SHP77 treated with DMSO at 0.1 percent for 48 hours (cell line): ENCODE results near the gene TSPAN12.
A peak's percentile ranks its signal among the peaks of the same experiment; 100 is the strongest.

Experiments used
- DNase-seq: peaks from one replicate; lab custom pipeline; 2025; lab: John Stamatoyannopoulos, UW

Gene TSPAN12

DNA sequence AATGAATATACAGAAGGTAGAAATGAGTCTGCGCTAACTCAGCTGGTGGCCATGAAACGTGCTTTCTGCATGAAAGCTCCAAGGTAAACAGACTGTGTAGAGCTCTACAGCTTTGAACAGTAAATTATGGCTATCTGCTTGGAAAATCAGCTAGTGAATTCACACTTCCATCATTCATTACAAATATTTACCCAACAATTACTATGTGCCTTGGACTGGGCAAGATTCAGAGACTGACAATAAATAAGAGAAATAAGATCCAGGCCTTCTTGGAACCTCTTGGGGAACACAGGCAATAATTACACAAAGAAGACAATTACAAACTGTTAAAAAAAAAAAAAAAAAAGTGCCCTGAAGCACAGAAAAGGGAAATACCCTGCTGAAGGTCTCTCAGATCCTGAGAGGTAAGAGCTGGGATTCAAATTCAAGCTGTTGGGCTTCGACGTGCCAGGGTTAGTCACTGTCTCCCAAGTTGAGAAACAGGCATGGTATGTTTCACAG, 15.8 kb downstream of the TSPAN12 start:
- DNase-seq: peak; percentile 88

DNA sequence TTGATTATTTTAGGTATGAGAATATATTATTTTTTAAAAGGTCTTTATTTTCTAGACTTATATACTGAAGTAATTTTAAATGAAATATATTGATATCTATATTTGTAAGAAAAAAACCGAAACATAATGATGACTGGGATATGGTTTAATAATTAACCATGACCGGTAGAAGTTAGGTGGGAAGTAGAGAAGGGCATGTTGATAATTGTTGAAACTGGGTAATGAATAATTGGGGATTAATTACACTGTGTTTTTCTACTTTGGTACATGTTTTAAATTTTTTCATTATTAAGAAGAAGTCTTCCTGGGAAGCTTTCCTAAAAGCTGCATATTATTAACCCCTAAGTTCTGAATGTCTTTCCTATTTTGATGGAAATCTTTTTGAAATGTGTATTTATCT, 16.3 kb downstream of the TSPAN12 start:
- no peak for DNase-seq

DNA sequence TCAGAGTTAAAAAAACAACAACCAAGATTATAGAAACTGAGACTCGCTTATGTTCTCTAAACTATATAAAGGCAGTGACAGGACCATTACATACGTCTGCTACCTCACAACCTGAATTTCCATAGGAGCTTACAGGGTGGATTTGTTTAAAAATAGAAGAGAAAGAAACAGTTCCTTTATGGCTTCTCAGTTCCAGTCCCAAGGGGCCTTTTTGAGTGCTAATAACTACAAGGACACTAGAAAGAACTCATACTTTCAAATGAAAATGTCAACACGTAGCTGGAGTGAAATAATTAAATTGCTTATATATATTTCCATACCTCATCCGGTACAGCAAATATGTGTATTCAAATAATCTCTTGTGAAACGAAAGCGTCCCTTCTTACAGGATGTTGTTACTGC, 19.7 kb downstream of the TSPAN12 start:
- no peak for DNase-seq

DNA sequence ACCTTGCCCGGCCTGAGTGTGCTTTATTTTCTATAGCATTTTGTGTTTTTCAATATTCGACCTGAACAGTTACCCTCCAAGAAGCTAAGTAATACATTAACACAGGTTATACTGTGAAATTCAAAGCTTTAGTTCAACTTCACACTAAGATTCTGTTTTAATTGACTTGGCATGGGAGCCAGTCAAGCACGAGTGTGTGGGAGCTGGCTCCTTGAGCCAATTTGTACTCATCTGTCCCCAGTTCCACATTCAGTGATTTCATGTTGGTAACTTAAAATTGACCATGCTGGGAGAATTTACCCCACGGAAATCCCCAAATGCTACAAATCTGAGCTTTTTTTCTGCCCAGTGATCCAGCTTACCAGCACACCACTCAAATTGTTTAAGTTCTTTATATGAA, 20.3 kb downstream of the TSPAN12 start:
- DNase-seq: no peak

DNA sequence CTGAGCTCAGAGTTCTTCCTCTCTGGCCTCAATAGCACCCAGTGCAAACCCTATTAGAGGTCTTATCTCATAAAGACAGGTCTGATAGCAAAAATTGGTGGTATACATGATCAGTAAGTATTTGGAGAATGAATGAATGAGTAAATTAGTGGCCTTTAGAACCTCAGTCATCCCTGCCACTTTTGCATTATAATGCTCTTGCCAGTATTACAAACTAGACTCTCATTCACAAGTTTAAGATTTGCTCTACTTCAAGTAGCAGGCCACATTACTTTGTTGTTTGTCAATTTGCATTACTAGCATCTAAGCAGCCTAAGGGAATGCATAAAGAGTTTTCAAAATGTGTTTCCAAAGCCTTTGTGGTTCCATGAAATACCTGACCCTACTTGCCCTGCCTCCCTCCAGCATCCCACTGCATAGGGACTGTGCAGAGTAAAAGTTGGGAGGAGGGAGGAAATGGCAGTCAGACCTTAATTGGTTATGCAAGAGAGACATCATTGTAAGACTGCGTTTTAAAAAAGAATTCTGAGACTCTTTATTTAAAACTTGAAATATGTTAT, 21.3 kb downstream of the TSPAN12 start:
- DNase-seq: no peak

DNA sequence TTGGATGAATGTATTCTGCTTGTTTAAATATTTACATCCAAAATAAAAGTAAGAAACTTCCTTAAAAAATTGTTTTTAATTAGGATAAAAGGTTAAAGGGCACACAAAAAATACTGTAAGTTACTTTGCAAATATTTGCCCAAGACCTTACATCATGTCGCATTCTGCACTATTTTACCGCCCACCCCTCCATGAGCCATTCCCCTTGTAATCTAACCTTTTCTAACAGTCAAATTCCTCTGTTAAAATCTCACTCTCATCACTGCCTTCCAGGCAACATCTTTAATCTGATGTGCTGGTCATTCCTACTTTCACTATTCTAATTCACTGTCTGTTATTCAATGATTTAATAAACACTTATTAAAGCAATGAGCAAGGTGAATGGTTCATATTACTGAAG, 23.2 kb downstream of the TSPAN12 start:
- DNase-seq: no peak

DNA sequence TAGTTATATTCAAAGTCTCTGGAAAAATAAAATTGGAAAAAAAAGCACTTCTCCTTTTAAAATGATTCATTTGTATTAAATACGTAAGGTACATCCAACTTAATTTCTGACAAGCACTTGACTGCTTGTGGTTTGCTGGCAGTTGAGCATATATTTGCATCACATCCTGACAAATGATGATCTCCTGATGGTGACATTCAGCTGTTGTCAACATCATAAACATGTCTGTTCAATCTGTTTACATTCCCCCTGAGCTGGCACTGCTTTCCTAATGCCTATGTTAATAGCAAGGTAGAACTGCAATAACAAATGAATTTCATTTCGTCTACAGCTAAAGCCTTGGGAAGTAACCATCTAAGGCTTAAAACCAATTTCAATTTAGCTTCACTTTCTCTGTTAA, 24.4 kb downstream of the TSPAN12 start:
- peak; percentile 69 for DNase-seq

DNA sequence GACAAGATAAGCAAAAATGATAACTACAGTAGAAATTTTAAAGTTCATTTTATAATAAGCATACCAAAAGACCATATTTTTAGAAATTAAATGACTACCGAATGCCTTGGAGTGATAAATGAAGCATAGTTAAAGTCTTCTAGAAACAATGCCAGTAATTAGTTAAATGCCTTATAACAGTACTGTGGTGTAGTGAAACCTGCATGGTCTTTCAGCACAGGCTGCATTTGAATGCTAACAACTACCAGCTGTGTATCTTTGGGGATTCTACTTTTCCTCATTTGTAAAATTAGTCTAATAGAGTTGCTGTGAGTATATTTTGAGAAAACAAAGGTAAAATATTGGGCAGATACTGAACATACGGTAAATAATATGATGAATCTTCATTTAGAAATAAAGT, 25.1 kb downstream of the TSPAN12 start:
- no peak for DNase-seq

DNA sequence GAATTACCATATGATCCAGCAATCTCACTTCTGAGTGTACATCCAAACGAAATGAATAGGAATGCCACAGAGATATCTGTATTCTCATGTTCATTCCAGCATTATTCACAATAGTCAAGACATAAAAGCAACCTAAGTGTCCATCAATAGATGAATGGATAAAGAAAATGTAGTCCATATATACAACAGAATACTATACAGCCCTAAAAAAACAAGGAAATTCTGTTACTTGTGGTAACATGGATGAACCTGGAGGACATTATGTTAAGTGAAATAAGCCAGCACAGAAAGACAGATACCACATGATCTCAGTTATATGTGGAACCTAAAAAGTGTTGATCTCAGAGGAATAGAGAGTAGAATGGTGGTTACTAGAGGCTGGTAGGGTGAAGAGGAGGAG, 26.7 kb downstream of the TSPAN12 start:
- no peak for DNase-seq

DNA sequence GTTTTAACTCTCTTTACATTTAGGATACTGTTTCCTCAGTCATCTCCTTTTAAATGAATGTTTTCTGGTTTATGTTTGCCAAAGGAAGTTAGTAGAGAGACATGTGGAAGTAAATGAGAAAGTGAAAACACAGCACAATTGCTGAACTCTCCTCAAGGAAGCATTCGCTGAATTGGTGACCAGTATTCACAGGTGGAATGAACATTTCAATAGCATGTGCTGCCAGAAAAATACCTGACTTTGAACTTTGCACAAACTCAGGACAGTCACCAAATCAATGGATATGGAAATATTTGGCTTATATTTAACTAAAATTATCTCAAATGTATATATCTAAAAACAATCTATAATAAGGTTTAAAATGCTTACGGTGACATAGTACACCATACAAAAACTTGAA, 28.5 kb downstream of the TSPAN12 start:
- DNase-seq: no peak

DNA sequence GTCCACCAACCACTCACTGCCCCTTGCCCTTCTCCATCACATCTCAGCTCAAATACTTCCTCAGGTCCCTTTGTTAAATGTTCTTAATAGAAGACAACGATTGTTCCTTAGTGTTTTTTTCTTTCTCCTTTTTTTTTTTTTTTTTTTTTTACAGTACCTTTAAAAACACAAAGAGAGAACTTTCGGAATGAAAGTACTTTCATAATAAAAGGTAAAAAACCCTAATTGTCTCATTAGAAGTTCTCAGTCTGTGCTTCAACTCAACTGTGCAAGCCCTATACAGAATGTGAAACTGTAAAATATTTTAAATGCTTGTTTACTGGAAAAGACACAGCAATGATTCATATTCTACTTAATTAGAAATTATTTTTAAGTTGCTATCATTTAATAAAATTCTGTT, 29.4 kb downstream of the TSPAN12 start:
- DNase-seq: no peak

DNA sequence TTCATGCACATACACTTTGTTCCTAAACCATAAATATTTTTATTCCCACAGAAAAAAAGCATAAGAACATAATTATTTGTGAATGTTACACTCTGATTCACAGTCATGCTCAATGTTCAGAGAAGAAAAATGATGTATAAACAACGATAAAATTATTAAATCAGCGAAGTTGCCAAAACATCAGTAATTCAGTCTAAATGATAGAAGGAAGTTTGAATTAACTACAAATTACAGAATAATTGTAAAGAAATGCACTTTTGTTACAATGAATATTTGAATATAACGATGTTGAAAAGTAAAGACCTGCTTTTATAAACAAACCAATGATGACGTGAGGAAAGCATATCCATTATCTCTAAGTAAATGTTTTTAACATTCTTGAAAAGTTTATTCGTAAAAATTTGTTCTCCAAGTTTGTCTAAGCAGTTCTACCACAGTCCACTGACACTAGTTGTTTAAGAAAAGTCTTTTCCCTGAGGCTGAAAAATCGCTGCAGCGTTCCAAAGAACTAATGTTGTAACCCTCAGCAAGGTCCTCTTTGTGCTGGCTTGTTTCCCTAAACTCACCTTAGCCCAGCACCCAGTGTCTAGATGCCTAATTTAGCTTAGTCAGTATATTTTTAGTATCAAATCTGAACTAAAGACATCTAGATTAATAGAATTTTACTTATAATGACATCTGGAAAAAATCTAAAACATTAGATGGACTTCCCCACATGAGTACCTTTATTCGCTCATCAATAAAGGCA, 30.4 kb downstream of the TSPAN12 start:
- no peak for DNase-seq

DNA sequence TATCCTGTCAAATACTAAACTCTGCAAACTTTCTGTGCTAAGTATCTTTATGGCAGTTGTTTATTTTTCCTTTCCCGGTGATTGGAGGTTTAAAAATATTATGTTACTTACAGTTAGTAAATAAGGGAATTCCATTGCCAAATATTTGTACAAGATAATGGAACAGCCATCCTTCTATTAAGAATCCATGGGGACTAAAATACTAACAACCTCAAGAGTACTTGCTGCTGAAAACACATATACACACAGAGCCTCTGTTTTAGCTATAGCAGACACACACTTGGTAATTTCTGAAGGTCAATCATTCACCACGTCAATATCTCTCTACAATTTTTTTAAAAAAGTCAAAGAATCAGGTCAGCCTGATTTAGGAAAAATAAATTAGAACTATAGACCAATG, 32.4 kb downstream of the TSPAN12 start:
- DNase-seq: no peak

DNA sequence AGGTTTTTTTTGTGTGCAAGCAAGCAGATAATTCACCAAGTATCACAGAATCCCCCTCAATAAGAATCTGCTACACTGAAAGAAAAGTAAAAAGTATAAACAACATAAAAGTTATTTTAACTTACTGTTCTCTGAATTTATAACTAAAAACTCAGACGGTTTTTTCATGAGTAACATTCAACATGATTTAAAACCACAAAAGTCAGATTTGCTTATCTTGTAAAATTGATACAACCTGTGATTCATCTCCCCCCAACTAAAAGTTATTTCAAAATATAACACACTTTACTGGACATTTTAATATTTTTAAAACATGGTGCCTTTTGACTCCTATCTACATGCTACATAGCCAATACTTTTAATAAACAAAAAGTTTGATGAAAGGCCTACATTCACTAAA, 32.8 kb downstream of the TSPAN12 start:
- no peak for DNase-seq

DNA sequence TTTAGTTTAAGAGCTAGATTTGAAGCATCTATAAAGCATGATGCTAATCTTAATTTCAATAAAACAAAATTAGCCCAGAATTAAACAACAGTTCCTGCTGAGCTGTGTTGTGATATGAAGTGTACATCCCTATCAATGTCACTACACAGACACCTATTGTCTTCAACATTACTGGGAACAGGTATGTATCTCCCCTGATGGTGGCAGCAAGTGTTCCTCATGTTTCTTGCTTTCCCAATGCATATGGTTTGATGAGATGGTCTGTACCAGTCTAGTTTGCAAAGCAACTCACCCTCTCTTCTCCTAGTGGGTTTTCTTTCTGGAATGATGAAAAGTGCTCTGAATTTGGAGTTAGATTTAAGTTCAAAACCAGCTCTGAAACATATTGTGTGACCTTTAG, 38.1 kb downstream of the TSPAN12 start:
- DNase-seq: no peak

DNA sequence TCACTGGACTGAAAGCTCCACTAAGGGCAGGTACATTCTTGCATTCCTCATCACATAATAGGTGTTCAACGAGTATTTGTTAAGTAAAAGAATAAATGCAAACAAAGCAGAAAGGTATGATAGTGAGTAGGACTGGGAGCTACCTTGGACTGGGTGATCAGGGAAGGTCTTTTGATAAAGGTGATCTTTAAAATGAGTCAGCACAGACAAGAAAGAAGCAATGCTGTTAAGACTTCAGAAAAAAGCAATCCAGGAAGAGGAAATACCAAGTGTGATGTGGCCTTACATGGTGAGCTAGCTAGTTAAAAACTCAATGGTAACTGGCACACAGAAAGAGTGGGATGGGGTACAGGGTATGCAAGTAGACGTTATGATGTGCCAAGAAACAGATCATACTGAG, 40.1 kb downstream of the TSPAN12 start:
- no peak for DNase-seq

DNA sequence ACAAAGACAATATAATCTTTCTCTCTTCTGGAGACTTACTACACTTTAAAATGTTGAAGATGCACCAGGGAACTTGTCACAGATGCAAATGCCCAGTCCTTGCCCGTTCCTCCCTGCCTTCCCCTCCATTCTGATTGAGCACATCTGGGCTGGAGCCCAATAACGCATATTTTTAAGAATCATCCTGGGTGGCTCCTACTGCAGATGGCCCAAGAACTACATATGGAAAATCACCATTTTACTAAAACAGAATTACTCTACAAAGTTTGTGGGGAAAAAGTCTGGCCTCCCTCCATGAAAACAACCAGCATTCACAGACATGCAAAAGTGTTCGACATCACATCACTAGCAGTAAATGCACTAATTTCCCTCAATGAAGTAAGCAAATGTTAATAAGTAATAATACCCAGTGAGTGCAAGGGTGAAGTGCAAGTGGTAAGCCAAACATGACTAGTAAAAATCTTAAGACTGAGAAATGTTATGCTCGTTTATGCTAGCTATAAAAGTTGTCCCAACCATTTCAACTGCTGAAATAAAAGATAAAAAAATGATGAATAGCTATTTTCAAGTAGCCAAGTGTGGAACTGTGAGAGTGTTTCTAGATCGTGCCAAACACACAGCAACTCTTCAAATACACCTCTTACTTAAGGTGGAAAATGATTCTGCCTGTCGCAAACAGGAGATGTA, 43.5 kb downstream of the TSPAN12 start:
- DNase-seq: no peak

DNA sequence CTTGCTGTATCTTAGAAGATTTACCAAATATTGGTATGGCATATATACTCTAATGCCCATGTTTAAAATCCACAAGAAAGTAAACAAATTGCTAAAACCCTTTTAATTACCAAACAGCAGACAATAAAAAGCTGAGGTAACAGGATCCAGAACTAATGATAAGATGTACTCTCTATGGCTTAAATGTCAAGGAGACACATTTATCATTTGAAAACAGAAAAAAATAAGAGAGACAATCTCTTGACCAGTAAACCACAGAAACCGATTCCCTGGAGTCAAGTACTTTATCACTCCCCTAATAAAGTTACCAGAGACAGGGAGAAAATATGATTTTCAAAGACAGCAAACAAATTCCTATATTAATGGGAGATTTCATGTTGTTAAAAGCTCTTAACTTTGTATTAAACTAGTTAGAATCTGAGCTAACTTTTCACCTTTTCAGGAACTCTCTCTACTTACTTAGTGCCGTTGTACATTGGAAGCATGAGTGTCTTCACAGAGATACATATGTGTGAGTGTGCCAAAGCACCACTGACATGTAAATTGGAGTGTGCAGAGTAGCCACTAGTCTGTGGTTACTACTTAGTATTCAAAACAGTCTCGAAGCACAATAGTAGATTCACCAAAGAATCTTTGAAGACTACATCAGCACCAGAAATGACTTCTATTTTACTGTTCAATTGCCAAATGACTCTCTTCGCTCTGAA, 44.2 kb downstream of the TSPAN12 start:
- DNase-seq: no peak

DNA sequence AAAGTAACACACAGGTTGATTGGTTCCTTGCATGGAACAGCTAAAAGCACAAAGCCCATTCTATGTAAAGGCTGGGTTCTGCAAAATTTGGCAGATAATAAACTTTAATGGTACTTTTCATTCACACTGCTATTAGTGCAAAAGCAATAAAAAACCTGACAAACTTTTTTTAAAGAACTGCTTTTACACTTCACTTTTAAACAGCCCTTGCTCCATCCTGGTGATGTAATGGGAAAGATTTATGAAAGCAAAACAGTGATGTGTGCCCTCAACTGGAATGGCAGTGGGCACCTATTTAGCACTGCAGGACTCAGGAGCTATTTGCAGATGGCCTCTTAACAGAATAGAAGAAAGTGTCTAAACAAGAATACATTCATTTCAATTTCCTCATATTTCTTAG, 44.9 kb downstream of the TSPAN12 start:
- no peak for DNase-seq

DNA sequence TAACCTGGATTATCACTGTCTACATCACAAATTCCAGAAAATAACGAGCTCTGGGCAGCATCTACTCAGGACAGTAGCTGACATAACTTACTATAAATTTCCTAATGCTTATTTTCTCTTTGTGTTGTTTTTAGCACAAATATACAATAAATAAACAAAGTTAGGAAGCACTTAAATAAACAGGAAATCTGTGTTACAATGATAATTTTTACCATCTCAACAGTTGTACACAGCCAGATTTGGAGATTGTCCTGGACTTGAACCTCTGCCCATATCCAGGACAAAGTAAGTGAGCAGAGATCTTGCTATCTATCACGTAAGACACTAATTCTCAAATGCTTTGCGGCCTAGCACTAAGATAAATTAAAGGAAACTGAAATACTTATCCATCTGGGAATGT, 48.7 kb downstream of the TSPAN12 start:
- DNase-seq: no peak

DNA sequence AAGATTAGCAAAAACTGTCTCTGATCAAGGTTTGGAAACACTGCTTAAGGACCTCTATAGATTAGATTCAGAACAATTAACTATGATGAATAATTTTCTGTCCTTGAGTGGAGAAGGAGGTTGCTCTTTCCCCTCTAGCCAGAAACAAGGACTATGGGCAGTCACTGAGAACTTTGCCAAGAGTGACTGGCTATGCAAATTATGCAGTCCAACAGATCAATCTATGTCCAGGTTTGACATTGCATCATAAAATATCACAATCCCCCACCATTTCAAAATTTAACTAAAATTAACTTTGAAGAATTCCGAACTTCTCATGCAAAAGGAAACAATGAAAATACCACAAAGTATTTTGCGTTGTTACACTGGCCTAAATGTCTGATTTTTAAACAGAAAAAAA, 50.6 kb downstream of the TSPAN12 start:
- DNase-seq: no peak

DNA sequence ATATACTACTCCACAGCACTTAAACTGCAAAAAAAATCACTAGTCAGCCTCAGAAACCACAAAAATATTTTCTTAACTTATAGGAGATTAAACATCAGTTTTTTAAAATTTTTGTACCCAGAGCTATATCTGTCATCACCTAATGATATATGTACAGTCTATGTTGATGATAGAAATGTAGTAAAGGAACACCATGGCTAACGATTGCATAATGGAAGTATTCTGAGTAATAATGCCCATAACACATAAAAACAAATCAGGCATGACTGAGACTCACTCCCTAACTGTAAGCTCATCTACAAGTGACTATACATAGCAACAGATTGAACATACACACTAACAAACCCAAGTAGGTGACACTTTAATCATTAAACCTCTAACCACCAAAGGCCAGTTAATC, 51.3 kb downstream of the TSPAN12 start:
- no peak for DNase-seq
